Dermis microvascular lymphatic vessel endothelial cell (primary cell): ENCODE data around the gene EOLA2. TPM values are rescaled to one million over a fixed set of nuclear protein-coding genes. Genes with fewer than 3 reads are reported as not detected.

Source experiments
- total RNA-seq: library from RNA; depleted of rRNA; stranded (reverse); fragments of >200 nt; gene quantifications from 2 replicates; pipeline ENCODE4 v1.2.1, GENCODE V29; 2014

EOLA2 gene
- total RNA-seq, 1 donor from 2014 or later: 11.7 TPM

Other genes with a start within 250 kb of the EOLA2 start
- gene MAGEA11, start 226.4 kb downstream of the EOLA2 start, total RNA-seq: not detected in 2 replicates
- 0.26 and 0.63 TPM in 2 replicates for gene HSFX1, start 164.4 kb downstream of the EOLA2 start, total RNA-seq
- gene MAGEA9, start 156.6 kb downstream of the EOLA2 start, total RNA-seq: not detected in 2 replicates
- gene MAGEA8, start 57.3 kb downstream of the EOLA2 start, total RNA-seq: not detected in 2 replicates
- gene HSFX4, start 8.9 kb downstream of the EOLA2 start, total RNA-seq: not detected in 2 replicates